Skeletal muscle satellite cell (primary cell): ENCODE data around the gene GOLGA6B.
"Not testable (repeated sequence)": the region's sequence is repeated elsewhere in the genome, so short reads cannot be mapped to it uniquely, and the experiment has no call there.

Source experiments
- H3K27me3 ChIP-seq: 2 replicates; pipeline ENCODE4 v1.7.0; 2013; ENCODE audit warnings: low read length; ENCODE audit not compliant: control insufficient read depth, insufficient read depth
- H3K36me3 ChIP-seq: 2 replicates; pipeline ENCODE4 v1.7.0; 2013; ENCODE audit warnings: mild to moderate bottlenecking, control low read depth, low read length; ENCODE audit not compliant: insufficient read depth
- H3K4me1 ChIP-seq: 2 replicates; pipeline ENCODE4 v1.7.0; 2013; ENCODE audit warnings: low read length; ENCODE audit not compliant: control insufficient read depth, insufficient read depth
- H3K4me2 ChIP-seq: 2 replicates; pipeline ENCODE4 v1.7.0; 2013; ENCODE audit warnings: mild to moderate bottlenecking, low read length
- H3K4me3 ChIP-seq: 2 replicates; pipeline ENCODE4 v1.7.0; 2013; ENCODE audit warnings: low read length
- H3K9ac ChIP-seq: 2 replicates; pipeline ENCODE4 v1.7.0; 2013; ENCODE audit warnings: mild to moderate bottlenecking, low read depth, low read length, moderate library complexity
- H3K9me3 ChIP-seq: replicated peaks from 2 replicates; pipeline ENCODE4 v1.7.0; 2013; ENCODE audit warnings: mild to moderate bottlenecking, control low read depth, low read length

The GOLGA6B gene

GRCh38 chr15:72629068-72629570, 25.4 kb upstream of the GOLGA6B start:
- not testable (repeated sequence) for H3K4me1 ChIP-seq, H3K9ac ChIP-seq, H3K9me3 ChIP-seq

GRCh38 chr15:72636519-72637282, 17.8 kb upstream of the GOLGA6B start:
- Histone ChIP-seq H3K4me3 (peak overlapping the region; percentile 63), H3K4me2 (peak overlapping the region; percentile 59), H3K9ac (peak overlapping the region; percentile 58)
- not testable (repeated sequence) for H3K9me3 ChIP-seq, H3K27me3 ChIP-seq, H3K36me3 ChIP-seq, H3K4me1 ChIP-seq

More at GRCh38 chr15:72629068-72629570, 25.4 kb upstream of the GOLGA6B start:
- H3K36me3 ChIP-seq, H3K27me3 ChIP-seq, H3K4me3 ChIP-seq, H3K4me2 ChIP-seq: not testable (repeated sequence)

- H3K4me1 ChIP-seq, H3K9me3 ChIP-seq, H3K4me3 ChIP-seq, H3K27me3 ChIP-seq, H3K4me2 ChIP-seq, H3K9ac ChIP-seq, H3K36me3 ChIP-seq: not testable (repeated sequence)
These were observed 14.6 kb upstream of the GOLGA6B start for GRCh38 chr15:72639759-72640483.

GRCh38 chr15:72642271-72642670, 12.2 kb upstream of the GOLGA6B start:
- H3K4me1 ChIP-seq, H3K4me3 ChIP-seq, H3K9ac ChIP-seq, H3K36me3 ChIP-seq, H3K27me3 ChIP-seq, H3K9me3 ChIP-seq, H3K4me2 ChIP-seq: not testable (repeated sequence)

DNA sequence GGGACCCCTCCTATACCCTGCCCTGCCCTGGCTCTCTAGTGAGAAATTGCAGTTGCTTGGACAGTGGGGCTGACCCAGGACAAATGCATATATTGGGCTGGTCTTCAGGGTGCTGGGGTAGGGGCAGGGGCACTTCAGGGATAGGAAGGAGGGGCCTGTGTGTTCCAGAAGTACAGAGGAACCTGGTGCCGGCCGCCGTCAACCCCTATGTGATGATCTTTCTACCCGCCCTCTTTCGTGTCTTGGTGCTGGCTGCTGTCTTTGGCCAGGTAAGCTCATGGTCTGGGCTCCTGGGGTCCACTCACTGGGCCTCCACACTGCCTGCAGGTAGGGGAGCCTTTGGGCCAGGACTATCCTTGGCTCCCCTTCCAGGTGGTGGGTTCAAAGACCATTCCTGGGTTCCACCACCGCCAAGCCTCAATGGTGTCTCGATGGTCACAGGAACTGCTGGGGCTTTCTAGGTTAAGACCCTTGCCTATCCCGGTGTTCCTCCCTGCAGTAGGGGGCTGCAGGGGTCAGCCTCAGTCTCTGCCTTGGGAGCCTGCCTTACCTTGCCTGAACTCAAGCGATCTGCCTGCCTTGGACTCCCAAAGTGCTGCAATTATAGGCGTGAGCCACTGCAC, 5.8 kb upstream of the GOLGA6B start:
- not testable (repeated sequence) for H3K9ac ChIP-seq, H3K4me3 ChIP-seq, H3K4me2 ChIP-seq, H3K4me1 ChIP-seq, H3K36me3 ChIP-seq, H3K27me3 ChIP-seq, H3K9me3 ChIP-seq

DNA sequence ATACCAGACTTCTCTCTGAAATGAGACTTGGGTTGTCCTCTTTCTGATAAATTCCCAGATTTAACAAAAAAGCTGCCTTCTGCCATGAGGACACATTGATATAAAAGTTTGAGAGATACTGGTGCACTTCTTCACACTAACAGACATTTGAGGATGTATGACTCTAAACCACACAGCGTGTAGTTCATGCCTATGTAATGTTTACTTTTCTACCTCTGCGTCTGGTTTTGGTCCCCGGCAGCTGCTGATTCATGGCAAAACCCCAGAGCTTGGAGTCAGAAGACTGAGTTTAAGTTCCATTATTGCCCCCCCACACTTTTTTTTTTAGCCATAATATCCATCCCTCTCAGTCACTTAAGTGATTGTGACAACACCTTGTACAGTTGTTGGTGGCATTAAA, 1.5 kb downstream of the GOLGA6B start:
- not testable (repeated sequence) for H3K27me3 ChIP-seq, H3K36me3 ChIP-seq, H3K4me1 ChIP-seq, H3K4me2 ChIP-seq, H3K9me3 ChIP-seq, H3K9ac ChIP-seq, H3K4me3 ChIP-seq

DNA sequence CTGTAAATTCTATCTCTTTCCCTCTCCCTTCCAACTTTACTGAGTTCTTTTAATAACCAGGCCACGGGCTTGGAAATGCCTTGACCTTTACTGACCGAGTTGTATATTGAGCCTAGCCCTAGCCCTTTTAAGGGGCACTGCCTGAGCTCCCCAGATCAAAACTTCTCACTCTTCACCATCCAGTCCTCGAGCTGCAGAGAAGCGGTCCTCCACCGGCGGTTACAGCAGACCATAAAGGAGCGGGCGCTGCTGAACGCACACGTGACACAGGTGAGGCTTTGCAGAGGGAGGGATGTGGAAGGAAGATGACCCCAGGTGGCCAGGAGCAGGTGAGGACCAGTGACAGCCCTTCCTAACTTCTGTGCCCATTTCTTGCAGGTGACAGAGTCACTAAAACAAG, 6.6 kb downstream of the GOLGA6B start:
- not testable (repeated sequence) for H3K9me3 ChIP-seq, H3K4me2 ChIP-seq, H3K4me1 ChIP-seq, H3K4me3 ChIP-seq, H3K27me3 ChIP-seq, H3K9ac ChIP-seq, H3K36me3 ChIP-seq

- not testable (repeated sequence) for H3K4me2 ChIP-seq, H3K4me3 ChIP-seq, H3K27me3 ChIP-seq, H3K4me1 ChIP-seq, H3K36me3 ChIP-seq, H3K9ac ChIP-seq, H3K9me3 ChIP-seq
These were observed 9.4 kb downstream of the GOLGA6B start for GRCh38 chr15:72663931-72664330.

DNA sequence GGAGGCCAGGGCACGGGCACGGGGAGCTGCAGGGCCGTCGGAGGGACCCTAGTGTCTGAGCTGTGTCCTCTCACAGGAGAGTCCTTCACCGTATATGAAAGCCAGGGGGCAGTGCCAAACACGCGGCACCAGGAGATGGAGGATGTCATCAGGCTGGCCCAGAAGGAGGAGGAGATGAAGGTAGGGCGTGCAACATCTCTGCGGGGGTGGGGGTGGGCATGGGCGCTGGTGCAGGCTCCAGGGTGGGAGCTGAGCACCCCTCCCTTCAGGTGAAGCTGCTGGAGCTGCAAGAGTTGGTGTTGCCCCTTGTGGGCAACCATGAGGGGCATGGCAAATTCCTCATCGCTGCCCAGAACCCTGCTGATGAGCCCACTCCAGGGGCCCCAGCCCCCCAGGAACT, 11.2 kb downstream of the GOLGA6B start:
- H3K4me3 ChIP-seq, H3K36me3 ChIP-seq, H3K27me3 ChIP-seq, H3K9ac ChIP-seq, H3K9me3 ChIP-seq, H3K4me2 ChIP-seq, H3K4me1 ChIP-seq: not testable (repeated sequence)

DNA sequence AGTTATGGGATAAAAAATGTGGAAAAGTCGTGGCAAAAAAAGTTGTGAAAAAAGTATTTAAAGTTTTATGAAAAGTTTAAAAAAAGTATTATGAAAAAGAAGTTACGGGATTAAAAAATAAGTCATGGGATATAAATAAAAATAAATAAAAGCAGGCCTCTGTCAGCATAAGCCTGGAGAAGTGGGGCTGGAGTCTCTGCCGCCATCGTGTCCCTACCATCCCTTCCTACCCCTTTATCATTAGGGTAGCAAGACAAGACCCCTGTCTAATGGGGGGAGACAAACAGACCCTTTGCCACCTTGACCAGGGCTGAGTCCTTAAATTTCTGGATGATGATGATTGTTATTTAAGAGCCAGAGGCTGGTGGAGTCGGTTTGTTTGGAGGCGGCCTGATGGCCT, 15.3 kb downstream of the GOLGA6B start:
- H3K4me3 ChIP-seq, H3K9ac ChIP-seq, H3K4me1 ChIP-seq, H3K9me3 ChIP-seq, H3K4me2 ChIP-seq, H3K36me3 ChIP-seq: not testable (repeated sequence)
- H3K27me3 ChIP-seq = peaks cover 19% of the 10 kb centered on the region

- H3K9me3 ChIP-seq, H3K4me1 ChIP-seq, H3K9ac ChIP-seq, H3K36me3 ChIP-seq: not testable (repeated sequence)
- peak overlapping the region; percentile 66 for H3K4me3 ChIP-seq
- peak overlapping the region; percentile 90 for H3K4me2 ChIP-seq
- peaks cover 21% of the 10 kb centered on the region for H3K27me3 ChIP-seq
These were observed 16.3 kb downstream of the GOLGA6B start for GRCh38 chr15:72670656-72671352.
